CD8-positive, alpha-beta memory T cell (primary cell): Measurements from ENCODE around the gene DRC3. TPM values are rescaled to one million over a fixed set of nuclear protein-coding genes. Genes with fewer than 3 reads are reported as not detected.
"Not testable (repeated sequence)": the region's sequence is repeated elsewhere in the genome, so short reads cannot be mapped to it uniquely, and the experiment has no call there.

Experiments used
- CTCF ChIA-PET: fragments of 350-600 bp; sonication (Branson Sonifier 250); formaldehyde crosslinking; loops from one replicate; lab custom pipeline; 2021; ENCODE audit warnings: antibody characterized with exemption; lab: Charles Lee
- POLR2A ChIA-PET: fragments of 350-600 bp; sonication (Branson Sonifier 250); formaldehyde crosslinking; loops from one replicate; lab custom pipeline; 2021; ENCODE audit warnings: antibody characterized with exemption; lab: Charles Lee
- DNase-seq, 5 donors: peaks; one replicate each; pipeline versions ENCODE4 v3.0.0 to v3.0.0-alpha.2; 2020 to 2022; ENCODE audit warnings: mixed read lengths in 1 of 5
- H3K27ac ChIP-seq: one replicate; pipeline ENCODE4 v1.7.0; 2013; ENCODE audit warnings: low read depth, mild to moderate bottlenecking, low read length, moderate library complexity
- H3K27me3 ChIP-seq: 2 replicates; pipeline ENCODE4 v1.7.0; 2013; ENCODE audit warnings: low read length, mild to moderate bottlenecking; ENCODE audit not compliant: insufficient read depth, poor library complexity, severe bottlenecking
- H3K36me3 ChIP-seq: 2 replicates; pipeline ENCODE4 v1.7.0; 2013; ENCODE audit warnings: mild to moderate bottlenecking, low read length, moderate library complexity; ENCODE audit not compliant: insufficient read depth
- H3K4me1 ChIP-seq: 2 replicates; pipeline ENCODE4 v1.7.0; 2013; ENCODE audit warnings: mild to moderate bottlenecking, low read length, moderate library complexity; ENCODE audit not compliant: insufficient read depth
- H3K4me3 ChIP-seq: 2 replicates; pipeline ENCODE4 v1.7.0; 2013; ENCODE audit warnings: mild to moderate bottlenecking, low read length
- H3K9me3 ChIP-seq: 2 replicates; pipeline ENCODE4 v1.7.0; 2013; ENCODE audit warnings: mild to moderate bottlenecking, low read length
- H3K27ac Mint-ChIP-seq, 8 donors: one replicate each; pipeline ENCODE4 v1.8.0; 2020 to 2021; ENCODE audit warnings: mixed read lengths in 8 of 8, mild to moderate bottlenecking in 6 of 8, inconsistent platforms in 3 of 8, moderate library complexity in 3 of 8
- H3K27me3 Mint-ChIP-seq, 2 donors: one replicate each; pipeline ENCODE4 v1.8.0; 2020 to 2021; ENCODE audit warnings: mixed read lengths in 2 of 2, mild to moderate bottlenecking in 1 of 2, moderate library complexity in 1 of 2
- H3K36me3 Mint-ChIP-seq, 3 donors: one replicate each; pipeline ENCODE4 v1.8.0; 2020 to 2021; ENCODE audit warnings: mixed read lengths in 3 of 3, inconsistent platforms in 1 of 3, mild to moderate bottlenecking in 1 of 3
- H3K4me1 Mint-ChIP-seq, 3 donors: one replicate each; pipeline ENCODE4 v1.8.0; 2020 to 2021; ENCODE audit warnings: mixed read lengths in 3 of 3, inconsistent platforms in 1 of 3, mild to moderate bottlenecking in 1 of 3
- H3K4me3 Mint-ChIP-seq, 7 donors: one replicate each; pipeline ENCODE4 v1.8.0; 2020 to 2021; ENCODE audit warnings: mixed read lengths in 7 of 7, mild to moderate bottlenecking in 6 of 7, moderate library complexity in 4 of 7, inconsistent platforms in 2 of 7
- H3K9me3 Mint-ChIP-seq, 5 donors: one replicate each; pipeline ENCODE4 v1.8.0; 2020 to 2022; ENCODE audit warnings: mixed read lengths in 5 of 5, mild to moderate bottlenecking in 3 of 5, moderate library complexity in 2 of 5, inconsistent platforms in 1 of 5
- polyA plus RNA-seq: library from polyadenylated mRNA; unstranded; fragments of 300-500 nt; fragmentation: Illumina TruSeq; gene quantifications from one replicate; pipeline ENCODE4 v1.2.3, GENCODE V29; 2021
- total RNA-seq, 2 experiments: library from RNA; stranded (reverse); gene quantifications; one replicate each; pipeline ENCODE4 v1.2.3, GENCODE V29; 2021

DRC3 gene
- total and polyA plus RNA-seq, 3 experiments from 2014 or later = 0.33 to 0.60 TPM; not detected in 1

GRCh38 chr17:17937201-17937853 is 35.3 kb upstream of the DRC3 start:
- DNase-seq = no peak
- Mint-ChIP-seq H3K27me3 (no peaks in the 10 kb centered on the region), H3K36me3 (no peaks in the 10 kb centered on the region), H3K4me1 (peaks cover 22 to 49% (median 34%) of the 10 kb centered on the region in 3 donors), H3K27ac (peak overlapping the region in 2 of 8 donors; percentile 48 to 54), H3K4me3 (no peak overlapping the region), H3K9me3 (no peaks in the 10 kb centered on the region)
- Histone ChIP-seq H3K36me3 (no peaks in the 10 kb centered on the region), H3K4me3 (no peak overlapping the region), H3K27me3 (no peaks in the 10 kb centered on the region), H3K4me1 (peaks cover 24% of the 10 kb centered on the region), H3K27ac (no peak overlapping the region), H3K9me3 (no peaks in the 10 kb centered on the region)
- POLR2A ChIA-PET = no interaction called here
- CTCF ChIA-PET = no interaction called here

- peak overlapping the region in 1 of 8 donors; percentile 54 for H3K27ac Mint-ChIP-seq
- no peak for DNase-seq
- H3K4me3 Mint-ChIP-seq = no peak overlapping the region
- CTCF ChIA-PET = no interaction called here
- no peaks in the 10 kb centered on the region for H3K9me3 ChIP-seq
- no peaks in the 10 kb centered on the region for H3K36me3 ChIP-seq
- H3K4me1 ChIP-seq = peaks cover 24% of the 10 kb centered on the region
- H3K27me3 ChIP-seq = no peaks in the 10 kb centered on the region
- no peaks in the 10 kb centered on the region for H3K36me3 Mint-ChIP-seq
- H3K9me3 Mint-ChIP-seq = no peaks in the 10 kb centered on the region
- peaks cover 23 to 49% (median 35%) of the 10 kb centered on the region in 3 donors for H3K4me1 Mint-ChIP-seq
- H3K27ac ChIP-seq = no peak overlapping the region
- H3K4me3 ChIP-seq = no peak overlapping the region
- POLR2A ChIA-PET = no interaction called here
- H3K27me3 Mint-ChIP-seq = no peaks in the 10 kb centered on the region
Measured at GRCh38 chr17:17937958-17938357, 34.7 kb upstream of the DRC3 start.

GRCh38 chr17:17938388-17939107 is 34.1 kb upstream of the DRC3 start:
- H3K4me1 ChIP-seq = peaks cover 29% of the 10 kb centered on the region
- Mint-ChIP-seq H3K27ac (no peak overlapping the region), H3K4me3 (no peak overlapping the region), H3K9me3 (no peaks in the 10 kb centered on the region), H3K4me1 (peaks cover 28 to 49% (median 41%) of the 10 kb centered on the region in 3 donors), H3K27me3 (no peaks in the 10 kb centered on the region), H3K36me3 (no peaks in the 10 kb centered on the region)
- DNase-seq = no peak
- H3K4me3 ChIP-seq = no peak overlapping the region
- ChIA-PET CTCF (no interaction called here), POLR2A (no interaction called here)
- no peak overlapping the region for H3K27ac ChIP-seq
- H3K27me3 ChIP-seq = no peaks in the 10 kb centered on the region
- no peaks in the 10 kb centered on the region for H3K9me3 ChIP-seq
- no peaks in the 10 kb centered on the region for H3K36me3 ChIP-seq

GRCh38 chr17:17939941-17940340 is 32.7 kb upstream of the DRC3 start:
- H3K27ac ChIP-seq, H3K4me3 Mint-ChIP-seq, H3K36me3 ChIP-seq, DNase-seq, H3K36me3 Mint-ChIP-seq, H3K27me3 Mint-ChIP-seq, H3K9me3 Mint-ChIP-seq, H3K4me3 ChIP-seq, H3K27me3 ChIP-seq, H3K9me3 ChIP-seq, H3K27ac Mint-ChIP-seq: not testable (repeated sequence)
- peaks cover 39% of the 10 kb centered on the region for H3K4me1 ChIP-seq
- H3K4me1 Mint-ChIP-seq = peaks cover 30 to 51% (median 36%) of the 10 kb centered on the region in 3 donors
- ChIA-PET CTCF (interaction anchor here (0.6 kb wide), 1 partner anchor 1764 kb away, joined by 3 read pairs; no protein-coding TSS in a partner anchor), POLR2A (interaction anchor here (0.6 kb wide), 1 partner anchor 8 kb away, joined by 5 read pairs; no protein-coding TSS in a partner anchor)

GRCh38 chr17:17940441-17940911 is 32.2 kb upstream of the DRC3 start:
- POLR2A ChIA-PET = no interaction called here
- no peak overlapping the region for H3K4me3 Mint-ChIP-seq
- no peak overlapping the region for H3K27ac Mint-ChIP-seq
- peaks cover 33% of the 10 kb centered on the region for H3K4me1 ChIP-seq
- no peak overlapping the region for H3K4me3 ChIP-seq
- H3K36me3 Mint-ChIP-seq = no peaks in the 10 kb centered on the region
- CTCF ChIA-PET = no interaction called here
- no peaks in the 10 kb centered on the region for H3K27me3 Mint-ChIP-seq
- no peak overlapping the region for H3K27ac ChIP-seq
- H3K27me3 ChIP-seq = no peaks in the 10 kb centered on the region
- H3K9me3 ChIP-seq = no peaks in the 10 kb centered on the region
- DNase-seq = no peak
- H3K4me1 Mint-ChIP-seq = peaks cover 24 to 46% (median 31%) of the 10 kb centered on the region in 3 donors
- H3K36me3 ChIP-seq = no peaks in the 10 kb centered on the region
- H3K9me3 Mint-ChIP-seq = no peaks in the 10 kb centered on the region

- Histone ChIP-seq H3K4me3 (no peak overlapping the region), H3K4me1 (peaks cover 28% of the 10 kb centered on the region), H3K36me3 (no peaks in the 10 kb centered on the region), H3K27me3 (no peaks in the 10 kb centered on the region), H3K9me3 (no peaks in the 10 kb centered on the region), H3K27ac (no peak overlapping the region)
- no peaks in the 10 kb centered on the region for H3K36me3 Mint-ChIP-seq
- peaks cover 19 to 41% (median 25%) of the 10 kb centered on the region in 3 donors for H3K4me1 Mint-ChIP-seq
- H3K4me3 Mint-ChIP-seq = no peak overlapping the region
- no peaks in the 10 kb centered on the region for H3K27me3 Mint-ChIP-seq
- H3K27ac Mint-ChIP-seq = no peak overlapping the region
- H3K9me3 Mint-ChIP-seq = no peaks in the 10 kb centered on the region
- ChIA-PET POLR2A (no interaction called here), CTCF (no interaction called here)
- DNase-seq = no peak
Measured at GRCh38 chr17:17941015-17941414, 31.6 kb upstream of the DRC3 start.

- H3K4me1 Mint-ChIP-seq = peaks cover 10 to 36% (median 15%) of the 10 kb centered on the region in 3 donors
- peaks cover 0 to 1% (median 0%) of the 10 kb centered on the region in 3 donors for H3K36me3 Mint-ChIP-seq
- ChIA-PET POLR2A (no interaction called here), CTCF (interaction anchor here (0.6 kb wide), 1 partner anchor 15 kb away, joined by 4 read pairs; no protein-coding TSS in a partner anchor)
- H3K4me3 Mint-ChIP-seq = no peak overlapping the region
- no peaks in the 10 kb centered on the region for H3K36me3 ChIP-seq
- no peak overlapping the region for H3K27ac Mint-ChIP-seq
- no peak overlapping the region for H3K27ac ChIP-seq
- no peak for DNase-seq
- no peaks in the 10 kb centered on the region for H3K27me3 Mint-ChIP-seq
- no peaks in the 10 kb centered on the region for H3K9me3 ChIP-seq
- H3K27me3 ChIP-seq = no peaks in the 10 kb centered on the region
- H3K9me3 Mint-ChIP-seq = no peaks in the 10 kb centered on the region
- H3K4me3 ChIP-seq = no peak overlapping the region
- H3K4me1 ChIP-seq = peaks cover 18% of the 10 kb centered on the region
Measured at GRCh38 chr17:17942846-17943245, 29.8 kb upstream of the DRC3 start.
